Measurements from ENCODE around the gene AHDC1.

The AHDC1 gene

GRCh38 chr1:27522432-27523336 is 81.3 kb downstream of the AHDC1 start:
- Histone ChIP-seq H4K20me1 (ENCODE audit: insufficient read depth) (no peaks in the 10 kb centered on the region), H3K27me3 (ENCODE audit: insufficient read depth, low read depth) (no peaks in the 10 kb centered on the region), H3K79me2 (ENCODE audit: insufficient read depth, low read depth) (no peaks in the 10 kb centered on the region), H3K9ac (no peak overlapping the region), H2AFZ (ENCODE audit: low read depth) (no peak overlapping the region), H3K4me1 (ENCODE audit: low read depth, poor library complexity, severe bottlenecking) (peaks cover 37% of the 10 kb centered on the region), H3K4me3 (IDR thresholded peaks at IDR 0.05; ENCODE audit: insufficient read depth, low read depth, low read length) (no peak overlapping the region), H3K4me2 (no peak overlapping the region), H3K27ac (no peak overlapping the region), H3K36me3 (ENCODE audit: insufficient read depth) (no peaks in the 10 kb centered on the region)
- TF ChIP-seq CTCF (conservative IDR thresholded peaks at IDR 0.05; ENCODE audit: low read depth, low read length), result no peak

GRCh38 chr1:27521861-27522431 is 82.0 kb downstream of the AHDC1 start:
- Histone ChIP-seq H3K9ac (no peak overlapping the region), H3K27ac (no peak overlapping the region), H4K20me1 (ENCODE audit: insufficient read depth) (no peaks in the 10 kb centered on the region), H3K79me2 (ENCODE audit: insufficient read depth, low read depth) (no peaks in the 10 kb centered on the region), H3K27me3 (ENCODE audit: insufficient read depth, low read depth) (no peaks in the 10 kb centered on the region), H3K4me2 (no peak overlapping the region), H3K36me3 (ENCODE audit: insufficient read depth) (no peaks in the 10 kb centered on the region), H2AFZ (ENCODE audit: low read depth) (no peak overlapping the region), H3K4me1 (ENCODE audit: low read depth, poor library complexity, severe bottlenecking) (peaks cover 30% of the 10 kb centered on the region), H3K4me3 (IDR thresholded peaks at IDR 0.05; ENCODE audit: insufficient read depth, low read depth, low read length) (no peak overlapping the region)
- TF ChIP-seq CTCF (conservative IDR thresholded peaks at IDR 0.05; ENCODE audit: low read depth, low read length), result no peak

- H4K20me1 ChIP-seq (ENCODE audit: insufficient read depth), result no peaks in the 10 kb centered on the region
- no peak overlapping the region for H3K4me2 ChIP-seq
- no peak overlapping the region for H3K9ac ChIP-seq
- H3K27ac ChIP-seq, result no peak overlapping the region
- H3K36me3 ChIP-seq (ENCODE audit: insufficient read depth), result no peaks in the 10 kb centered on the region
- no peak for TF ChIP-seq CTCF (conservative IDR thresholded peaks at IDR 0.05; ENCODE audit: low read depth, low read length)
- H2AFZ ChIP-seq (ENCODE audit: low read depth), result no peak overlapping the region
- H3K79me2 ChIP-seq (ENCODE audit: insufficient read depth, low read depth), result no peaks in the 10 kb centered on the region
- H3K4me1 ChIP-seq (ENCODE audit: low read depth, poor library complexity, severe bottlenecking), result peaks cover 24% of the 10 kb centered on the region
- H3K4me3 ChIP-seq (IDR thresholded peaks at IDR 0.05; ENCODE audit: insufficient read depth, low read depth, low read length), result no peak overlapping the region
- H3K27me3 ChIP-seq (ENCODE audit: insufficient read depth, low read depth), result no peaks in the 10 kb centered on the region
Measured at GRCh38 chr1:27521336-27521831, 82.6 kb downstream of the AHDC1 start.

- H3K36me3 ChIP-seq (ENCODE audit: insufficient read depth), result no peaks in the 10 kb centered on the region
- H3K27me3 ChIP-seq (ENCODE audit: insufficient read depth, low read depth), result no peaks in the 10 kb centered on the region
- H3K4me3 ChIP-seq (IDR thresholded peaks at IDR 0.05; ENCODE audit: insufficient read depth, low read depth, low read length), result no peak overlapping the region
- no peak overlapping the region for H3K4me2 ChIP-seq
- no peak overlapping the region for H2AFZ ChIP-seq (ENCODE audit: low read depth)
- TF ChIP-seq CTCF (conservative IDR thresholded peaks at IDR 0.05; ENCODE audit: low read depth, low read length), result no peak
- H4K20me1 ChIP-seq (ENCODE audit: insufficient read depth), result no peaks in the 10 kb centered on the region
- H3K79me2 ChIP-seq (ENCODE audit: insufficient read depth, low read depth), result no peaks in the 10 kb centered on the region
- H3K4me1 ChIP-seq (ENCODE audit: low read depth, poor library complexity, severe bottlenecking), result peaks cover 17% of the 10 kb centered on the region
- H3K9ac ChIP-seq, result no peak overlapping the region
- no peak overlapping the region for H3K27ac ChIP-seq
Measured at GRCh38 chr1:27520651-27521050, 83.3 kb downstream of the AHDC1 start.

Data from KMS-11 (cell line).